ENCODE measurements around the gene MON1B.

- TF ChIP-seq POLR2A (IDR thresholded peaks at IDR 0.05; ENCODE audit: low read depth, low read length) (peak; percentile 67), POLR2AphosphoS5 (IDR thresholded peaks at IDR 0.05; ENCODE audit: low read depth, low read length) (peak; percentile 94), SPI1 (IDR thresholded peaks at IDR 0.05; ENCODE audit: low read depth, low read length) (peak; percentile 4; the same call in 1 of the 2 replicates), TAF1 (IDR thresholded peaks at IDR 0.05; ENCODE audit: low read depth, low read length) (peak; percentile 78), PAX5 (IDR thresholded peaks at IDR 0.05; ENCODE audit: insufficient read depth, low read length, severe bottlenecking) (no peak), POU2F2 (IDR thresholded peaks at IDR 0.05; ENCODE audit: low read depth, low read length) (0 out of 2 replicates have a peak, but pooled peaks have one; percentile 20)
Measured at GRCh38 chr16:77190478-77191258, at the start of gene MON1B.
